Testis (tissue), 3 donors: ENCODE results near the gene WDR38. TPM values are rescaled to one million over a fixed set of nuclear protein-coding genes. Genes with fewer than 3 reads are reported as not detected.

Experiments
- DNase-seq: peaks from one replicate; pipeline ENCODE4 v3.0.0-alpha.2; 2019
- H3K27ac ChIP-seq, 2 donors: fragments of 200-600 bp; sonication (generic); one replicate each; pipeline ENCODE4 v1.5.1; 2019
- H3K27me3 ChIP-seq: fragments of 200-600 bp; sonication (generic); one replicate; pipeline ENCODE4 v1.5.1; 2019
- H3K36me3 ChIP-seq: fragments of 200-600 bp; sonication (generic); one replicate; pipeline ENCODE4 v1.5.1; 2017; ENCODE audit warnings: low read depth; ENCODE audit errors: missing control alignments
- H3K4me1 ChIP-seq: fragments of 200-600 bp; sonication (generic); one replicate; pipeline ENCODE4 v1.5.1; 2019
- H3K4me3 ChIP-seq, 2 donors: fragments of 200-600 bp; sonication (generic); one replicate each; pipeline ENCODE4 v1.5.1; 2017 to 2019
- H3K9me3 ChIP-seq: fragments of 200-600 bp; sonication (generic); one replicate; pipeline ENCODE4 v1.5.1; 2017
- POLR2A ChIP-seq: fragments of 450-650 bp; IDR thresholded peaks from one replicate; pipeline ENCODE4 v1.6.1; 2017; ENCODE audit warnings: antibody characterized with exemption, mild to moderate bottlenecking, moderate library complexity
- WGBS, 2 donors: methylation state at CpG; one replicate each; pipeline ENCODE4 v1.1.5; 2018; 5-methylcytosine and 5-hydroxymethylcytosine counted together
- intact Hi-C: fragments of 100-400 bp; cut with DNase I; formaldehyde crosslinking; loops from one replicate; pipeline ENCODE4 v1.15.1; 2023; ENCODE audit warnings: low total_unique reads
- polyA plus RNA-seq: library from polyadenylated mRNA; stranded (reverse); fragments of 350-450 nt; fragmentation: Illumina TruSeq; extraction: RNeasy Lipid Tissue Mini Kit (QIAGEN cat#74804); gene quantifications from one replicate; pipeline ENCODE4 v1.2.3, GENCODE V29; 2014; ENCODE audit warnings: low read depth, low replicate concordance; ENCODE audit not compliant: insufficient read depth
- total RNA-seq, 2 donors: library from RNA; depleted of rRNA; stranded (reverse); fragments of >200 nt; gene quantifications; one replicate each; pipeline ENCODE4 v1.2.3, GENCODE V29; 2016
- TF ChIP-seq, protein P1 (sequence below), 3 experiments: fragments of 450-650 bp in 2 of 3; fragments of 200-600 bp in 1 of 3; sonication (generic) in 1 of 3; IDR thresholded peaks; one replicate each; pipeline ENCODE4 v1.5.1; 2016 to 2019; ENCODE audit warnings: antibody characterized with exemption in 3 of 3, mild to moderate bottlenecking in 2 of 3, moderate library complexity in 1 of 3

Gene WDR38
- total and polyA plus RNA-seq, 3 donors from 2014 or later, result 3.2 to 11.8 (median 7.6) TPM

DNA sequence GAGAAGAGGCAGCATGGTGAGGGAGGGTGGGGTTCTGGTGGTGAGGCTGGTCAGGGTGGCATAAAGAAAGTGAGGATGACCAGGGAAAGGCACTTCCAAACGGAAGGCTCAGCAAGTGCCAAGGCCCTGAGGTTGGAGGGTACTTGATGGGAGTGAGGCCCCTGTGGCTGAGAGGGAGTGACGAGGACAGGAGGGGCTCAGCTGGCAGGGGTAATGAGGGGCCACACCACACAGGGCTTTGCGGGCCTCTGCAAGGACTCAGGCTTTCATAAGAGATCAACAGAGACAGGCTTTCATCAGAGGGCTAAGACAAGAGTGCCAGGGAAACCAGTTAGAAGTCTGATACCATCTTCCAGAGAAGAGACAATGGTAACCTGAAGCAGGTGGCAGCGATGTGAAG lies 32.3 kb downstream of the WDR38 start:
- no peaks in the 10 kb centered on the region for H3K27me3 ChIP-seq
- WGBS, 2 donors, result 92 to 94% methylated on average over 4 of the region's 4 CpGs
- no peak for TF ChIP-seq POLR2A
- TF ChIP-seq, protein P1, sequence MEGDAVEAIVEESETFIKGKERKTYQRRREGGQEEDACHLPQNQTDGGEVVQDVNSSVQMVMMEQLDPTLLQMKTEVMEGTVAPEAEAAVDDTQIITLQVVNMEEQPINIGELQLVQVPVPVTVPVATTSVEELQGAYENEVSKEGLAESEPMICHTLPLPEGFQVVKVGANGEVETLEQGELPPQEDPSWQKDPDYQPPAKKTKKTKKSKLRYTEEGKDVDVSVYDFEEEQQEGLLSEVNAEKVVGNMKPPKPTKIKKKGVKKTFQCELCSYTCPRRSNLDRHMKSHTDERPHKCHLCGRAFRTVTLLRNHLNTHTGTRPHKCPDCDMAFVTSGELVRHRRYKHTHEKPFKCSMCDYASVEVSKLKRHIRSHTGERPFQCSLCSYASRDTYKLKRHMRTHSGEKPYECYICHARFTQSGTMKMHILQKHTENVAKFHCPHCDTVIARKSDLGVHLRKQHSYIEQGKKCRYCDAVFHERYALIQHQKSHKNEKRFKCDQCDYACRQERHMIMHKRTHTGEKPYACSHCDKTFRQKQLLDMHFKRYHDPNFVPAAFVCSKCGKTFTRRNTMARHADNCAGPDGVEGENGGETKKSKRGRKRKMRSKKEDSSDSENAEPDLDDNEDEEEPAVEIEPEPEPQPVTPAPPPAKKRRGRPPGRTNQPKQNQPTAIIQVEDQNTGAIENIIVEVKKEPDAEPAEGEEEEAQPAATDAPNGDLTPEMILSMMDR (IDR thresholded peaks at IDR 0.05), result no peak
- H3K4me3 ChIP-seq, result no peak overlapping the region
- no peaks in the 10 kb centered on the region for H3K36me3 ChIP-seq
- intact Hi-C loops, result no loop called here
- no peaks in the 10 kb centered on the region for H3K9me3 ChIP-seq
- DNase-seq, result no peak
- H3K27ac ChIP-seq, result no peak overlapping the region
- H3K4me1 ChIP-seq, result no peaks in the 10 kb centered on the region

DNA sequence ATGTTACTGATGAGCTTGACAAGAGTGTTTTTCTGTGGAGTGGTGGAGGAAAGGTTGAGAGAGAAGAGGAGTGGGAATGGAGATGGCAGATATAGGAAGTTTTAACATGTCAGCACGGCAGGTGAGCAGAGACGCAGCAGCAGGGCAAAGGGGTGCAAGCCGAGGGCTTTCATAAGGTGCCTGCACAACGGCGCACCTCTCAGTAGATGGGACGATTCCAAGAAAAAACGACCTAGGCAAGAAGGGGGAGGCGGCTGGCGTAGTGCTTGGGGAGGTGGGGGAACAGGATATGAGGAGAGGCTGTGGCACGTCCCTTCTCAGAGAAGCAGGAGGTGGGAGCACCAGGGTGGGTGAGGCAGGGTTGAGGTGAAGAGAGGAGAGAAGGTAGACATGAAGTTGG lies 33.2 kb downstream of the WDR38 start:
- Histone ChIP-seq H3K27ac (no peak overlapping the region), H3K36me3 (no peaks in the 10 kb centered on the region), H3K4me3 (no peak overlapping the region), H3K27me3 (no peaks in the 10 kb centered on the region), H3K9me3 (no peaks in the 10 kb centered on the region), H3K4me1 (no peaks in the 10 kb centered on the region)
- intact Hi-C loops, result no loop called here
- no peak for DNase-seq
- no peak for TF ChIP-seq POLR2A
- TF ChIP-seq, protein P1 (IDR thresholded peaks at IDR 0.05), result no peak
- WGBS, 2 donors, result 83 to 87% methylated on average over 10 of the region's 10 CpGs

DNA sequence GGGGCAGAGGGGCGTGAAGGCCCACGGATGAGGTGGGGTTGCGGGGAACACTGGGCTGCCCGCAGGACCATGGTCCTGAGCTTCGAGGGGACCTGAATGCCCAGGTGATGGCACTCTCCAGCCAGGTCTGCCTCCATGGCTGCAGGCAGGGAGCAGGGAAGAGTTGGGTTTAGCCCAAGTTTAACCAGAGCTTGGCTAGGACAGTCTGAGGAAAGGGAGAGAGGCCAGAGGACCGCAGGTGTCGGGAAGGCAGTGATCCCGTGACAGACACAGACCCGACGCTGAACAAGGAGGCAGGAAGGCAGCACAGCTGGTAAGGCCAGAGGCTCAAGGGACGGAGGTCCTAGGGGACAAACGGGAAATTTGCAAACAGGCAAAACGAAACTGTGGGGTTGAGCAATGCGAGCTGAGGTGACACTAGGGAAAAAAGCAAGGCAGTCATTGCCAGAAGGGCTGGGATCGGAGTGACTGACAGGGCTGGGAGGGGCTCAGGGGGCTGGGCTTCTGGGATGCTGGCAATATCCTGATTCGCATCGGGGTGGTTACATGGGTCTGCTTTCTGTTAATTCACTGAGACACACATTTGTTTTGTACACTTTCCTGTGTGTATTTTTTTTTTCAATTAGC lies 33.7 kb downstream of the WDR38 start:
- WGBS, 2 donors, result 90% methylated on average over 17 of the region's 17 CpGs
- H3K9me3 ChIP-seq, result no peaks in the 10 kb centered on the region
- no peak overlapping the region for H3K4me3 ChIP-seq
- DNase-seq, result no peak
- TF ChIP-seq POLR2A, result no peak
- TF ChIP-seq, protein P1 (IDR thresholded peaks at IDR 0.05), result no peak
- H3K4me1 ChIP-seq, result no peaks in the 10 kb centered on the region
- H3K36me3 ChIP-seq, result no peaks in the 10 kb centered on the region
- intact Hi-C loops, result no loop called here
- no peaks in the 10 kb centered on the region for H3K27me3 ChIP-seq
- no peak overlapping the region for H3K27ac ChIP-seq

DNA sequence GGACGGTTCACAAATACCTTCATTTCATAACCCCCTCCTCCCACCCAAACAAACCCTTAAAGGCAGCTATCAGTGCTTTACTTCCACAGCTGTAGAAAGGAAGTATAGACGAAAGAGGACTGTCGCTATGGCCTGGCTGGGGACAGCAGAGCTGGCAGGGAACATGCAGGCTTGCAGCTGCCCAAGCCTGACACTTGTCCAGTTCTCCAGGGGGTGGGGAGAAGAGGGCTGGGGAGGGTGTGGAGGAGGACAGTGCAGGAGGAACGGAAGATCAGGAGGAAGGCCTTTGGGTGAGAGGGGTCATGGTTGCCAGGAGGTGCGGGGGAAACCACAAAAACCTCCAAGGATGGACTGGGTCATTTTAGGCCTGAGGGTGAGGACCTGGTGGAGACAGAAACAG lies 34.6 kb downstream of the WDR38 start:
- Histone ChIP-seq H3K9me3 (no peaks in the 10 kb centered on the region), H3K27ac (no peak overlapping the region), H3K4me1 (no peaks in the 10 kb centered on the region), H3K36me3 (no peaks in the 10 kb centered on the region), H3K27me3 (no peaks in the 10 kb centered on the region), H3K4me3 (no peak overlapping the region)
- intact Hi-C loops, result no loop called here
- DNase-seq, result no peak
- 76 to 85% methylated on average over 5 of the region's 5 CpGs for WGBS, 2 donors
- no peak for TF ChIP-seq POLR2A
- TF ChIP-seq, protein P1 (IDR thresholded peaks at IDR 0.05), result no peak

DNA sequence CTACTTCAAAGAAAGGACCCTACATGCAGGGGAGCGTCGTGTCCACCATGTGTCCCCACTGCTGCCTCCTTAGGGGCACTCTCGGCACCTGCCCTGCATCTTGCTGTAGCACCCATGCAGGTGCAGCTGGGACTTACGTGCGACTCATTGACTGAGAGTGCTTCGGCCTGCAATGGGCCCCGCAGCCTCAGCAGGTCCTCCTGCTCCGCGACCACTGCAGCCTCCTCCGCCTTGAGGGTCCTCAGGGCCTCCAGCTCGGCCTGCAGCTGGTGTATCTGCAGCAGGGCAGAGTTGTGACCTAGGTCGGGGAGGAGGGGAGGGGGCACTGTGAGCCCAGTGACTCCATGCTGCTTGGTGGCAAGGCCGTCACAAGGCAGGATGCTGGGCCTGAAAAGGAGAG lies 35.7 kb downstream of the WDR38 start:
- WGBS, 2 donors, result 97 to 100% methylated on average over 1 to 13 of the region's 13 CpGs
- Histone ChIP-seq H3K9me3 (no peaks in the 10 kb centered on the region), H3K4me1 (no peaks in the 10 kb centered on the region), H3K27ac (no peak overlapping the region), H3K27me3 (no peaks in the 10 kb centered on the region), H3K36me3 (no peaks in the 10 kb centered on the region), H3K4me3 (no peak overlapping the region)
- TF ChIP-seq POLR2A, result no peak
- TF ChIP-seq, protein P1 (IDR thresholded peaks at IDR 0.05), result no peak
- intact Hi-C loops, result no loop called here
- DNase-seq, result no peak
